HEK293 (cell line): ENCODE measurements around the gene SLC12A8.

ENCODE experiments used
- CTCF ChIA-PET: fragments of 350-600 bp; formaldehyde crosslinking; extraction: SDS; loops from one replicate; lab custom pipeline; 2021; ENCODE audit warnings: antibody characterized with exemption; lab: Yijun Ruan, JAX
- POLR2A ChIA-PET: fragments of 300-600 bp; formaldehyde crosslinking; extraction: SDS; loops from one replicate; lab custom pipeline; 2020; ENCODE audit warnings: antibody characterized with exemption, inconsistent platforms; lab: Yijun Ruan, JAX
- H3K27ac ChIP-seq: fragments of 200-500 bp; sonication (Bioruptor generic); 2 replicates; pipeline ENCODE4 v1.5.1; 2014; ENCODE audit warnings: low read depth, low read length, control low read depth, inconsistent platforms; ENCODE audit errors: extremely low read depth
- H3K36me3 ChIP-seq, 2 experiments: fragments of 200-500 bp in 1 of 2; sonication (Bioruptor generic) in 1 of 2; 1 replicate in 1 of 2; 2 replicates in 1 of 2; pipeline ENCODE4 v1.5.1; 2014 to 2017; ENCODE audit warnings: inconsistent platforms in 2 of 2, low read length in 2 of 2; ENCODE audit not compliant: control insufficient read depth in 2 of 2, insufficient read depth in 1 of 2
- H3K4me1 ChIP-seq: fragments of 200-500 bp; sonication (Bioruptor generic); 2 replicates; pipeline ENCODE4 v1.5.1; 2014; ENCODE audit warnings: mild to moderate bottlenecking, low read length, inconsistent platforms; ENCODE audit not compliant: control insufficient read depth, insufficient read depth
- H3K4me3 ChIP-seq: 2 replicates; pipeline ENCODE4 v1.5.1; 2011; ENCODE audit warnings: low read depth, mild to moderate bottlenecking, control low read depth, low read length, moderate library complexity
- H3K9me3 ChIP-seq: fragments of 200-500 bp; sonication (Bioruptor generic); 2 replicates; pipeline ENCODE4 v1.5.1; 2014; ENCODE audit warnings: low read depth, low read length, inconsistent platforms; ENCODE audit not compliant: control insufficient read depth, insufficient read depth
- GLI4 ChIP-seq: fragments of 450-650 bp; formaldehyde crosslinking; IDR thresholded peaks from 2 replicates; pipeline ENCODE4 v1.5.1; 2016; ENCODE audit warnings: missing biosample characterization, missing genetic modification characterization
- HIC1 ChIP-seq: fragments of 450-650 bp; formaldehyde crosslinking; IDR thresholded peaks from 2 replicates; pipeline ENCODE4 v1.5.1; 2016; ENCODE audit warnings: missing biosample characterization, missing genetic modification characterization
- HOXD13 ChIP-seq: sonication (generic); formaldehyde crosslinking; IDR thresholded peaks from 2 replicates; pipeline ENCODE4 v1.8.0; 2022; ENCODE audit warnings: missing genetic modification reagents, borderline replicate concordance
- KLF17 ChIP-seq: fragments of 450-650 bp; formaldehyde crosslinking; IDR thresholded peaks from 2 replicates; pipeline ENCODE4 v1.5.1; 2016; ENCODE audit warnings: missing biosample characterization, missing genetic modification characterization
- KLF9 ChIP-seq: fragments of 450-650 bp; formaldehyde crosslinking; IDR thresholded peaks from 2 replicates; pipeline ENCODE4 v1.5.1; 2016; ENCODE audit warnings: missing biosample characterization, missing genetic modification characterization, low read depth
- OSR2 ChIP-seq: fragments of 450-650 bp; formaldehyde crosslinking; IDR thresholded peaks from 2 replicates; pipeline ENCODE4 v1.5.1; 2016; ENCODE audit warnings: missing biosample characterization, missing genetic modification characterization
- PRDM4 ChIP-seq: fragments of 450-650 bp; formaldehyde crosslinking; IDR thresholded peaks from 2 replicates; pipeline ENCODE4 v1.5.1; 2017; ENCODE audit warnings: missing biosample characterization, missing genetic modification characterization
- RBAK ChIP-seq: fragments of 450-650 bp; formaldehyde crosslinking; IDR thresholded peaks from 2 replicates; pipeline ENCODE4 v1.5.1; 2016; ENCODE audit warnings: missing biosample characterization, missing genetic modification characterization
- SP2 ChIP-seq: fragments of 450-650 bp; formaldehyde crosslinking; IDR thresholded peaks from 2 replicates; pipeline ENCODE4 v1.5.1; 2016; ENCODE audit warnings: missing biosample characterization, missing genetic modification characterization
- SP3 ChIP-seq: fragments of 450-650 bp; formaldehyde crosslinking; IDR thresholded peaks from 2 replicates; pipeline ENCODE4 v1.5.1; 2016; ENCODE audit warnings: missing biosample characterization, missing genetic modification characterization
- YY1 ChIP-seq: fragments of 450-650 bp; formaldehyde crosslinking; IDR thresholded peaks from 2 replicates; pipeline ENCODE4 v1.5.1; 2018; ENCODE audit warnings: missing biosample characterization, missing genetic modification characterization
- ZBTB20 ChIP-seq: fragments of 450-650 bp; formaldehyde crosslinking; IDR thresholded peaks from 2 replicates; pipeline ENCODE4 v1.5.1; 2016; ENCODE audit warnings: missing biosample characterization, missing genetic modification characterization
- ZFP37 ChIP-seq: fragments of 450-650 bp; formaldehyde crosslinking; IDR thresholded peaks from 2 replicates; pipeline ENCODE4 v1.5.1; 2016; ENCODE audit warnings: missing biosample characterization, missing genetic modification characterization
- ZNF133 ChIP-seq: fragments of 450-650 bp; formaldehyde crosslinking; IDR thresholded peaks from 2 replicates; pipeline ENCODE4 v1.5.1; 2016; ENCODE audit warnings: missing biosample characterization, missing genetic modification characterization
- ZNF138 ChIP-seq: fragments of 450-650 bp; formaldehyde crosslinking; IDR thresholded peaks from 2 replicates; pipeline ENCODE4 v1.5.1; 2016; ENCODE audit warnings: missing biosample characterization, missing genetic modification characterization, borderline replicate concordance
- ZNF202 ChIP-seq: fragments of 450-650 bp; formaldehyde crosslinking; IDR thresholded peaks from 2 replicates; pipeline ENCODE4 v1.5.1; 2016; ENCODE audit warnings: missing biosample characterization, missing genetic modification characterization, borderline replicate concordance
- ZNF221 ChIP-seq: fragments of 450-650 bp; formaldehyde crosslinking; IDR thresholded peaks from 2 replicates; pipeline ENCODE4 v1.5.1; 2017; ENCODE audit warnings: missing biosample characterization, missing genetic modification characterization, borderline replicate concordance
- ZNF335 ChIP-seq: fragments of 450-650 bp; formaldehyde crosslinking; conservative IDR thresholded peaks from 2 replicates; pipeline ENCODE4 v1.5.1; 2016; ENCODE audit warnings: missing biosample characterization, missing genetic modification characterization
- ZNF398 ChIP-seq: fragments of 450-650 bp; formaldehyde crosslinking; IDR thresholded peaks from 2 replicates; pipeline ENCODE4 v1.5.1; 2017; ENCODE audit warnings: missing biosample characterization, missing genetic modification characterization
- ZNF404 ChIP-seq: fragments of 450-650 bp; formaldehyde crosslinking; IDR thresholded peaks from 2 replicates; pipeline ENCODE4 v1.5.1; 2017; ENCODE audit warnings: missing biosample characterization, missing genetic modification characterization
- ZNF433 ChIP-seq: fragments of 450-650 bp; formaldehyde crosslinking; IDR thresholded peaks from 2 replicates; pipeline ENCODE4 v1.5.1; 2016; ENCODE audit warnings: missing biosample characterization, missing genetic modification characterization, low read depth
- ZNF521 ChIP-seq: fragments of 450-650 bp; formaldehyde crosslinking; IDR thresholded peaks from 2 replicates; pipeline ENCODE4 v1.5.1; 2017; ENCODE audit warnings: missing biosample characterization, mild to moderate bottlenecking, missing genetic modification characterization
- ZNF530 ChIP-seq: fragments of 450-650 bp; formaldehyde crosslinking; IDR thresholded peaks from 2 replicates; pipeline ENCODE4 v1.5.1; 2016; ENCODE audit warnings: low read depth, missing biosample characterization, missing genetic modification characterization
- ZNF747 ChIP-seq: fragments of 450-650 bp; formaldehyde crosslinking; IDR thresholded peaks from 2 replicates; pipeline ENCODE4 v1.5.1; 2016; ENCODE audit warnings: missing biosample characterization, missing genetic modification characterization
- ZNF768 ChIP-seq: fragments of 450-650 bp; formaldehyde crosslinking; IDR thresholded peaks from 2 replicates; pipeline ENCODE4 v1.5.1; 2018; ENCODE audit warnings: missing biosample characterization, mild to moderate bottlenecking, missing genetic modification characterization
- ZNF776 ChIP-seq: fragments of 450-650 bp; formaldehyde crosslinking; IDR thresholded peaks from 2 replicates; pipeline ENCODE4 v1.5.0; 2017; ENCODE audit warnings: missing biosample characterization, missing genetic modification characterization, borderline replicate concordance
- ZNF791 ChIP-seq: fragments of 450-650 bp; formaldehyde crosslinking; IDR thresholded peaks from 2 replicates; pipeline ENCODE4 v1.5.1; 2016; ENCODE audit warnings: missing biosample characterization, missing genetic modification characterization
- ZNF843 ChIP-seq: fragments of 450-650 bp; formaldehyde crosslinking; IDR thresholded peaks from 2 replicates; pipeline ENCODE4 v1.5.1; 2016; ENCODE audit warnings: missing biosample characterization, missing genetic modification characterization

Gene SLC12A8

GRCh38 chr3:125137358-125138033 is 75.1 kb downstream of the SLC12A8 start:
- Histone ChIP-seq H3K4me3 (no peak overlapping the region), H3K4me1 (no peaks in the 10 kb centered on the region), H3K27ac (no peak overlapping the region), H3K9me3 (no peaks in the 10 kb centered on the region), H3K36me3 (no peaks in the 10 kb centered on the region)
- TF ChIP-seq SP2 (no peak), ZNF133 (tag by site-specific recombination) (no peak), ZNF768 (no peak), ZNF530 (tag by site-specific recombination) (no peak), ZNF404 (no peak), RBAK (tag by site-specific recombination) (no peak), ZNF433 (tag by site-specific recombination) (no peak), ZNF398 (no peak), ZNF202 (tag by site-specific recombination) (no peak), ZFP37 (tag by site-specific recombination) (no peak), HOXD13 (no peak), PRDM4 (no peak), ZNF747 (tag by site-specific recombination) (no peak), HIC1 (tag by site-specific recombination) (no peak), YY1 (tag by site-specific recombination) (no peak), SP3 (tag by site-specific recombination) (no peak)
- ChIA-PET CTCF (no interaction called here), POLR2A (no interaction called here)

GRCh38 chr3:125136966-125137357 is 75.6 kb downstream of the SLC12A8 start:
- POLR2A ChIA-PET, result no interaction called here
- no peaks in the 10 kb centered on the region for H3K9me3 ChIP-seq
- no peak overlapping the region for H3K27ac ChIP-seq
- no peak overlapping the region for H3K4me3 ChIP-seq
- CTCF ChIA-PET, result no interaction called here
- H3K36me3 ChIP-seq, result no peaks in the 10 kb centered on the region
- H3K4me1 ChIP-seq, result no peaks in the 10 kb centered on the region
- TF ChIP-seq ZNF335 (tag by site-specific recombination) (no peak), ZNF843 (tag by site-specific recombination) (no peak), ZBTB20 (no peak), ZNF138 (tag by site-specific recombination) (no peak), HIC1 (tag by site-specific recombination) (no peak), ZNF776 (tag by site-specific recombination) (no peak), ZNF221 (tag by site-specific recombination) (no peak), GLI4 (no peak), ZNF521 (no peak), KLF17 (tag by site-specific recombination) (no peak), ZNF791 (no peak), KLF9 (tag by site-specific recombination) (no peak), OSR2 (tag by site-specific recombination) (no peak)
